HTERT RPE-1 (cell line): Measurements from ENCODE around the gene STAB2.

Experiments
- in situ Hi-C: fragments of 300-500 bp; cut with MboI; formaldehyde crosslinking; loops from 4 replicates; pipeline ENCODE4 v1.14.3; 2020; ENCODE audit warnings: low sequenced_read_pairs

Gene STAB2

DNA sequence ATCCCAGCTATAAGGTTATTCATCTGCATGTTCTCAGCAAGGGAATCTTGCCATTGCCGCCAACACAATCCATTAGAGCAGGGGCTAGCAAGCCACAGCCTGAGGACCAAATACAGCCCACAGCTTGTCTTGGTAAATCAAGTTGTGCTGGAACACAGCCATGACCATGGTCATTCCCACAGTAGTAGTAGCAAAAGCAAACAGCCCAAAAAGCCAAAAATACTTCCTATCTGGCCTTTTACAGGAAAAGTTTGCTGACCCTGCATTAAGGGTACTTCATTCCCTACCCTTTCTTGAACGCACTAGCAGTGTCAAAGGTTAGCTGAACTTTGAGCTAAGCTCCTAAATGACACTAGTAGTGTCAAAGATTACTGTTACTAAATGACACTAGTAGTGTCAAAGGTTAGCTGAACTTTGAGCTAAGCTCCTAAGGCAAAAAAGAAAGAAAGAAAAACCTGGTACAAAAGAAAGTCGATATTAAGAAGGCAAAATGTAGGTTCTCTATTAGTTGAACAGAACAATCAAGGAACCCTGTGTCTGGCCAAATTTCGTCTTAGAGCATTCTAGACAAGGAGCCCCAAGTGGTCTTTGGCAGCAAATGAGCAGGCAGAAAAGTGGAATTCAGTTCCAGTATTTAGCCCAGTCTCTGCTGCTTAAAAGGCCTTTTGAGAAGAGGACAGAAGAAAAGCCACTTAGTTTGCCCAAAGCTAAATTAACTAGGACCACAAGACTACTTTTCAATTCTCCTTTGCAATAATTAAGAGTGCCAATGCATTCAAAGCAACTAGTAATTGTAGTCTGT lies 186.2 kb downstream of the STAB2 start:
- in situ Hi-C loops, result no loop called here

DNA sequence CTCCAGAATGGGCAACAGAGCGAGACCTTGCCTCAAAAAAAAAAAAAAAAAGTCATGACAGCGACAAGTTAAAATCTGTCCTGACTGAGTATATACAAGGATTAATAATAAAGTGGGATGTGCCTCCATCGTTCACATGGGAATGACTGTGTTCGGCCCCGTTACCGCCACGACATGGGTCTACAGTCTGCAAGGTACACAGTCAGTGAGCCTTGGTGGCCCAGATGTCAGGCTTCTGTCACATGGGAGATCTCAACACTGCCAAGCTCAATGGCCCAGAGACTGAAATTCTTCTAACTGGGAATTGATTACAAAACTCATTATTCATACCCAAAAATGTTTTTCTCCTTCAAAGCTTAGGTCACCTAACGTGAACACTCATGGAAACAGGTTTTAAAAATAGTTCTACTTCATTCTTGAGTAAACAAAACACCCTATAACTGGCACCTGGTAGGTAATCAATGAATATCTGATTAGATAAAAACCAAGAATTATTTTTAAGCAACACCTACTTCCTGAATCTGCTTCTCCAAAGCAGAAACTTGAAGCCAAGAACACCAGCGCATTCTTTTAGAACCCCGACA lies 188.0 kb downstream of the STAB2 start:
- in situ Hi-C loops, result no loop called here

DNA sequence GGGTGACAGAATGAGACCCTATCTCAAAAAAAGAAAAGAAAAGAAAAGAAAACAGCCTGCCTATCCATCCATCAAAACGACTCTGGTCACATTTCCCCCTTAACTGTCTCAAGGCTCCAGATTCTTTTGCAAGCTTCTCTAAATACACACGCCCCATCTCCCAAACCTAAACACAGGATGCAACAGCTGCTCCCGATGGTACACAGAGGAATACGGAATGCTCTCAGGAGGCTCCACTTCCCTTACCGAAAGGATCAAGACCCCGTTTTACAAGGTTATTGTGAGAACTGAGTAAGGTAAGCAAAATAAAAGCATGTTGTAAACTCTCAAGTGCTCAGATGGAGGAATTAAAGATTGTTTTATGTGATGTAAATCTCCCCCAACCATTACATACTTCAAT lies 191.7 kb downstream of the STAB2 start:
- in situ Hi-C loops, result no loop called here

DNA sequence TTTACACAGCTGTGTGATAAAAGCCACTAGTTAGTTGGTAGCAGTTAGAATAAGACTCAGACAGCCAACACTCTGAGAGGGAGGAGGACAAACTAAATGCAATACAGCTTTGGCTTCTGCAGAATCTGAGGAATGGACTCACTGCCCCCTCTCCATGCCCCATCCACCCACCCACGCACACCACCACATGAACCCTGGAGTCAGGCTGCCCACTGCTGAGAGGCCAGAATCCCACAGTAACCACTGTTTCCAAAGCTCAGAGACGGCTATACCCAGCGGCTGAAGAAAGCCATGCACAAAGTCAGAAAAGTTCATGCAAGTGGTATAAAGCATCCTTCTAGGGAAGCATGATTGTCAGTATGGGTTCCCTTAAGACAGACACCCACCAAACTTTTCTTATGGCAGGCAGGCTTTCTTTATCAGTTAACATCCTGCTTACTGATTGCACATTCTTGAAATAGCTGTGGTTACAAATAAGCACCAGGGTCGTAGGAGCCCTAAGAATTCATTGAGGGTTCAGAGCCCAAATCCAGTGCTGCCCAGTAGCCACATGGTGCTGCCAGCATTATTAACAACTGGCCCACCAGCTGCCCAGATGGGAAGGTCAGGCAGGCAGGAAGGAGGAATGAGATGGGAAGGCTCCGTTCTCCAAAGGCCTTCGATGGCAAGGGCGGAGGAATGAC lies 192.5 kb downstream of the STAB2 start:
- in situ Hi-C loops, result no loop called here

DNA sequence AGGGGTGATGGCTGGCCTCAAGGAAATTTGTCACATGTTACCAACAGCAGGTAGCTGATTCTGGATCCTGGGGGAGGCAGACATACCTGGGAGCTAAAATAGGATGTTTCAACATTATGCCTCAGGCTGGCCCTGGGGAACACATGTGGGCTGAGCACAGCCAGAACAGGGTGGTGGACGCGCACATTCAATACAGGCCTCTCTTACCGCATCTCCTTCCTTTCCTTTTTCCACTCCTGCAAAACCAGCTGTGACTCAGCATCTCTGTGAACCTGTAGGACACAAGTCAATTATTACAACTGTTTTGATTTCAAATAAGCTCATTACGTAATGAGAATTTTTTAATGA lies 193.0 kb downstream of the STAB2 start:
- in situ Hi-C loops, result no loop called here

DNA sequence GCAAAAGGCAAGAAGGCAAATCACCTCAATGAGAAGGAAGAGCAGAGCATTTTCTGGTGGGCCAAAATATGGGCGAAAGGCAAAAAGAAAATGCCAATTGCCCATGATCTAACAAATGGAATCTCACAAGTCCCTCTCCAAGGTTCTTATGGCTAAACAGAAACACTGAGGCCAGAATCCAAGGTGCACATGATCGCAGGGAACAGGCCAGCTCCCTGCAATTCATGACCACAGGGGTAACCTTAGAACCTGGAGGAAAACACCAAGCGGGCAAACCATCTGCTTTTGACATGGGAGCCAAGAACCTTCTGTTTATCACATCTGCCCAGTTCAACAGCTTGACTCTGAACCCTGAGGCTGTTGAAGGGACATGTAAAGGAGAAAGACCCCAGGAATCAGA lies 193.9 kb downstream of the STAB2 start:
- in situ Hi-C loops, result no loop called here

DNA sequence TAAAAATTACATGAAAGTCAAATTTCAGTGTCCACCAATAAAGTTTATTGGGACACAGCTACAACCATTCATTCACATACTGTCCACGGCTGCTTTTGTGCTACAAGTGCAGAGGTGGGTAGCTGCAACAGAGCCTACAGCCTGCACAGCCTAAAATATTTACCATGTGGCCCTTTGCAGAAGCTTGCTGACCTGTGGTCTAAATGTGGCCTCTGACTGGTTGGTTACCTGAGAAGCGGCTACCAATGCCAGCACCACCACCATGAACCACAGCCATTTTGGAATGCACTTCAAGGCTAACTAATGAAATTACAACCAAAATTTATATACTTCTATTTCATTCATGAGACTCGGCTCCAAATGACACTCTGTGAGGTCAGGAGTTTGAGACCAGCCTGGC lies 195.3 kb downstream of the STAB2 start:
- in situ Hi-C loops, result no loop called here

DNA sequence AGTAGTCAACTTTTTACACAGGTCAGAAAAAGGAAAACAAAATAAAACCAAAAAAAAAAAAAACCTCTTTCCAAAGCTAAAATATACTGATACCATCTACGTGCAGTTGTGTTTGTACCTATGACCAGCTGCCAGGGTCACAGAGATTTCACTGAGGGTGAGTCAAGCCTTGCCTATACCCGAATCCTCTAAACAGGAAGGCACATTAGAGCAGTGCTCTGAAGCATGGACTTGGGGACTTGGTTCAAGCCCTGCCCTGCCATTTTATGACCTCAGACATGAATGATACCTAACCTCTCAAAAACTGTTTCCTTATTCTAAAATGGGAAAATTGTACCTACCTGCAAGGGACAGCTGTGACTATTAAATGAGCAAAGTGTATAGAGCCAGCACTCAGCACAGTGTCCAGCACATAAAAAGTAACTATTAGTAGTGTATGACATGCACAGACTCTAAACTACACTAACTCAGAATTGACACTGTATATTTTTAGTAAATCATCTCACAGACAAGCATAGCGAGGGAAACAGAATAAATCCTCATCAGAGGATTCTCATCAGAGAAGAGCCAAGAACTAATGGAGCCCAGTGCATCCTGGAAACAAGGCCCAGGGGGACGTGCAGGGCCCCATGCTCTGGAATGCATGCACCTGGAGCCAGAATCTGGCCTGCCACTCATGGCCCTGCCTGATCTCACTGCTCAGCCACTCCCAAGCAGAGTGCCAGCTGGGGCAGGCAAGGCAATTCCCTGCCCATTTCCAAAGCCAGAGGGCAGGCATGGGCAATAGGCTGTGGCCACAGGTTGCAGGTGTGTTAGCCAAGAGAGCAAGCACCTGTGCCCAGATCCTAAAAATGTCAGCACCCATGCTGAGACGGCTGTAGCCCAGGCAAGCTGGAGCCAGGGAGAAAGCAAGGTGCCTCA lies 196.9 kb downstream of the STAB2 start:
- in situ Hi-C loops, result no loop called here

DNA sequence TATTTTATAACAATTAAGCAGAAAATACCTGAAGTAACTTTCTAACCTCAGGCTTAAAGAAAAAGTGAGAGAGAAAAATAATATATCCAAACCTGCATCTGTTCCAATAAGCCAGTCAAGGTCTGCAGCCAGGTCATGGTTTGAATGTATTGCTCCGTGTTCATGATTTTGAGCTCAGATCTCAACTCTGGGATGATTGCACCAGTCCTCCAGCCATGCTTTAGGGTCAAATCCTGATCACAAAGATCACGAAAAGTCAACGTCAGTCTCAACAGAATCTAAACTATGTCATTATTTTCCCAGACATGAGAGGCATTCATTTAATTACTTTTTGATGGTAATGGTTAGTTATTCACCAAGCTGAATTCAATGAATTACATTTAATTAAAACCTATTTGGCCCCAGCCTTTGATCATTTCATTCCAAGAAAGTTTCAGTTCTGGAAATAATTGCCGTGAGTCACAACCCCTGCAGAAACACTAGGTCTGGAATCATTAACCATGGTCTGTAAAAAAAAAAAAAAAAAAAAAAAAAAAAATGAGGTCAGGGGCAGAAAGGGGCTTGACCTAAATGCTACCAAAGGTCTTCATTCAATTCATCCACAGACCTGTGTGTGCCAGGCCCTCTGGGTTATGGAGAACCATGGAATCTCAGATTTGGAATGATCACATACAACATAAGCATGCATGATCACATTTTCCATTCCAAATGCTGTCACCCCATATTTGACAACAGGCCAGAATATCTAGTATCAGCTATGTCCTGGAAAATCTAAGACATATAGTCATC lies 198.4 kb downstream of the STAB2 start:
- in situ Hi-C loops, result no loop called here

DNA sequence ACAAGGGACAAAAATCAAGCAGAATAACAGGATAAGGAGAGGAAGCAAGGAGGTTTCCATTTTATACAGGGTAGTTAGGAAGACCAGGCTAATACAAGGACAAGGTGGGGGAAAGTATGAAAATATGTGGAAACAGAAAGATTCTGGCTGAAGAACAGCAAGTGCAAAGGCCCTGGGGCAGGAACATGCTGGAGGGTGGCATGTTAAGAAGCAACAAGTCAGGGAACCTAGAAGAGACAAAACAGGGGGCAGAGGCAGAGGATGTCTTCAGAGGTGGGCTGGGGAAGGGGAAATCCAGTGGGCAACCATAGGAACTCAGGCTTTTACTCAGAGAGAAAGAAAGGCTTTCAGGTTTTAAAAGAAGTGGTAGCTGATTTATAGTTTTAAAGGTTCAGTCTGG lies 199.1 kb downstream of the STAB2 start:
- in situ Hi-C loops, result no loop called here

DNA sequence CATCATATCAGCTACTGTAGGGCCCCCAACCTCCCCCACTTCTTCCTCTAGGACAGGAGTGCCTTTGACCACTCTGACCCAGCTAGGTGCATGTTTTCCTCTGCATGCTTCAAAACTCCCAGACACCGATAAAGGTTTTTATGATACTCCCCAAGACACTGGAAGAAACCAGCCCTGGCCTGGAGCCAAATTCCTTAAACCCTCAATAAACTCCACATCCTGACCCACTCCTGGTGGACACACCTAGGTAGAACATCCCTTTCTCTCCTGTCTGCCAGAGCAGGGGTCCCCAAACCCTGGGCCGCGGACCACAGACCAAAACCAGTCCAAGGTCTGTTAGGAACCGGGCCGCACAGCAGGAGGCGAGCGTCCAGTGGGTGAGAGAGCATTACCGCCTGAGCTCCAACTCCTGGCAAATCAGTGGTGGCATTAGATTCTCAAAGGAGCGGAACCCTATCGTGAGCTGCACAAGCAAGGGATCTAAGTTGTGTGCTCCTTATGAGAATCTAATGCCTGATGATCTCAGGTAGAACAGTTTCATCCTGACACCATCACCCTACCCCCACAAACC lies 204.4 kb downstream of the STAB2 start:
- in situ Hi-C loops, result no loop called here

DNA sequence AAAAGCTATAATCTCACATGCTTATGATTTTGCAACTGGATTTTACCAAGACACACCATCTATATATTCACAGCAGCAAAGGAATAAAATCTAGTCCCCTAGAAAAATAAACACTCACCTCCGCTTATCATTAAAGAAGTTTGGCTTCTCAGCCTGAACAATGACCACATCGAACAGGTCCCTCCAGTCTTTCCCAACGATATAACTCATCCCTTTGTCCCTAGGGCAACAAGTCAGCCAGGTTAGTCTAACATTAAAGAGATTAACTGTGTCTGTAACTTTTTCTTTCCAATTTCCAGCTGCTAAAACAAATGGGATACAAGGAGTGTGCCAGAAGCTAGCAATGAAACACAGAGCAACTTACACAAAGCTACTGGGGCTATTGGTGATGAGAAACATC lies 206.0 kb downstream of the STAB2 start:
- in situ Hi-C loops, result no loop called here

DNA sequence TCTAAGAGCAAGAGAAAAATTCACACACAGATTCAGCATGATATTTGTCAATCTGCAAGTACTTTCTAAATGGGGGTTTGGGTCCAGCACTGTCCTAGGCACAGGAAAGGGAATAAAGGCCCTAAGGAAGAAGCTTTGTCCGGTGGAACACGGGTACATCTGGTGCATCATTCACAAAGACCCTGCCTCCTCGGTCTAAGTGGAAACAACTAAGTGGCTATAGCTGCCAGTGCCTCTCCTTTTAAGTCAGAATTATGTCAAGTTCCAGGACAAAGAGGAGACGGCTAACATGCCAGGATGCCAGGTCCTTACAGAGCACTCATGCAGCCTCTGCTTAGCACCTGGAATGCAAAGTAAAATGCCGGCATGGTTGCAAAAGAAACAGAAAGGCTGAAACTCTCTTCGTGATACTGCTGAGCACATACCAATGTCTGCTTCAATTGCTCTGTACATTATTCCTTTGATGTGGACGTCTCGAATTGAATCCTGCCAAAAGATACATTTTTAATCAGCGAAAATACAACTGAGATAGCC lies 206.5 kb downstream of the STAB2 start:
- in situ Hi-C loops, result no loop called here

DNA sequence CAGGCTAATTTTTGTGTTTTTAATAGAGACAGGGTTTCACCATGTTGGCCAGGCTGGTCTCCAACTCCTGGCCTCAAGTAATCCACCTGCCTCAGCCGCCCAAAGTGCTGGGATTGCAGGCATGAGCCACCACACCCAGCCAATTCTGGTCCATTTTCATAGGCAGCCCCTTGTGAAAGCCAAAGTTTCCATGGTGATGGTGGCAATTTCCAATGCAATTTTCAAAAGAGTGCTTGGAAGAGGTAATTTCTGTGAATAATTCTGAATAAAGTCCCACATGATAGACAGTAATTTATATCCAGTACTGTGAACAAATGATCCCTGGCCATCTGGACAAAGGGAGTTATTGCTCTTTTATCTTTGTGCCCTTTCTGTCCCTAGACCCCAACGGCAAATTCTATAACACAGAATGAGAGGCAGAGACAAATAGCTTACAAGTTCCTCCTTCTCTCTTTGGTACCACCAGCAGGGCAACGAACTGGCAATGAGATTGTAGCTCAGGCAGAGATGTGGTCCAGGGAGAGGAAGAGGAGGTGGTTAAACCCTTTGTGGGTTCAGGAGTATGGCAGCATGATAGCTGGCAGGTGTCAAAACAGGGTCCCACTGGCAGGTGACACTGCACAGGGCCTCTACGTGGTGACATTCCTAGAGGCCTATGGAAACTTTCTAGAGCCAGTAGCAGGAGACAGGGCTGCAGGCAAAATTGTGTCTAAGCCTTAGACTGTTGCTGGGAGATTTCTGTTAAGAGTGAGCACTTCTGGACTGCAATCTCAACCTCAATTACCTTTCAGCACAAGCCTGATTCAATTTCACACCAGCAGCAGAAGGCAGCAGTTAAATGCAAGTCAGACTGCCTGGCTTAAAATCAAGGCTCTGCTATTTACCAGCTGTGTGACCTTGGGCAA lies 207.5 kb downstream of the STAB2 start:
- in situ Hi-C loops, result no loop called here

DNA sequence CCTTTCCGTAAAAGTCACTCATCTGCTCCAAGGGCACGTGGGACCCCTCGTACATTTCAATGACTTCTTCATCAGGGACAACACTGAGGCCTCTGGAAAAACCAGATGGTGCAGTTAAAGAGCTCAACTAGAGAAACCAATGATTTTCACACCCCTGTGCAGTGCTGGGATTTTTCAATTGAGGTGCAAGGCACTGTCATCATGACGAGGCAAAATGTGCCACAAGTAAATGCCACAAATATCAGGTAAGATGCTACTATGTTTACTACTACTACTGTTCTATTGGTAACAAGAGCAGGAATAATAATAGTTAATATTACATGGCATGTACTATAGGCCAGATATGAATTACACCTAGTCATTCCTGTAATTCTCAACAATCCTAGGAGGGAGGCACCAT lies 211.5 kb downstream of the STAB2 start:
- in situ Hi-C loops, result no loop called here

DNA sequence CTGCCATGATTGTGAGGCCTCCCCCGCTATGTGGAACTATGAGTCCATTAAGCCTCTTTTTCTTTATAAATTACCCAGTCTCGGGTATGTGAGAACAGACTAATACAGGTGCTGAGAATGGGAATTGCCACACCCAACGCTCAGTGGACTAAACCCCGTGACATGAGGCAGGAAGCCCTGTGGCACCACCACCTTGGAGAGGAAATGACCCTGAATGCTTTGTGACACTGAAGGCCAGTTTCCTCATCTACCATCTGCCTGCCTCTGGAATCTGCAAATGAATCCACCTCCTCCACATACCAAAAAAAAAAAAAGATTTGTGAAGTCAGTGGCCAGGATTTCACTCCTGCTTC lies 212.4 kb downstream of the STAB2 start:
- in situ Hi-C loops, result no loop called here

DNA sequence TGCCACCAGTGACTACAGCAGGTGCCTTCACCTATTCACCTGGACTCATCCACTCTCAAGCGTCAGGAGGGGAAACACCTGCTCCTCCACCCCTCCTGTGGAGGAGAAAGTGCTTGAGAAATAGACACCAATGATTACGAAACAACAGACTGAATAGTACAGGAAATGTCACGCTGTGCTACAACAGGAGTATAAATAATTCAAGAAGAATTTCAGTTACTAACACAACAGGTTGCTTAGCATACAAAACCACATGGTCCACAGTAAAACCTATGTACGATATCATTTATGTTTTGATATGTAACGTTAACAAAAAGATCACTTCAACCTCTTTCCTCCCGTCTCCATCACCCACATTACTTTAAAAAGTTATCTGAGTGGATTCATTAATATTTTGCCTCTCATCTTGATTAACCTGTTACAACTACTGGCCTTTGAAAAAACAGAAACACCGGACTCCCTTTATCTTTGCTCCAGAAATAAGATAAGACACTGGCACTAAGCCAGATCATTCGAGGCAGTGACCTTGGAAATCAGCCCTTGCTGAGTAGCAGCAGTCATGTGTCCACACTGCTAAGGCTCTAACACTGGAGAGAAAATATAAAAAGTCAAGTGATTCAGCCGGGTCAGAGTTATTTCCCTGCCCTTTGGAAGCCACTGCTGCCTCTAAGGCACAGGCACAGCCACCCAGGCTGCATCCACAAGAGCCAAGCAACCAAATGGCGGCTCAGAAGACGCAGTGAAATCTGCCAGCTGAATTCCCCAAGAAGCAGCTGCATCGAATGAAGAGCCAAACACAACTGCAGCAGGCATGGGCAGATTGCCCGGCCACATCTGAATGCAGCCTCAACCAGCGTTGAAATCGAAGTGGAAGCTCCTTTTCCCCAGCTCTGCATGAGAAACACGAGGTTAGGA lies 213.0 kb downstream of the STAB2 start:
- in situ Hi-C loops, result no loop called here
